Activated CD8-positive, alpha-beta T cell treated with anti-CD3 and anti-CD28 coated beads, Interleukin-2, amount 10 ng/mL, durations not matched to agents 7 days and 5 days (primary cell): ENCODE measurements around the gene RAB4A. TPM values are rescaled to one million over a fixed set of nuclear protein-coding genes. Genes with fewer than 3 reads are reported as not detected.
A peak's percentile ranks its signal among the peaks of the same experiment; 100 is the strongest.

Source experiments
- ATAC-seq: fragments of 150-1000 bp; cut with Tn5 transposase; one replicate; pipeline ENCODE4 v1.10.0; 2021; ENCODE audit warnings: moderate library complexity
- CTCF ChIA-PET: fragments of 350-600 bp; sonication (Branson Sonifier 250); formaldehyde crosslinking; loops from one replicate; lab custom pipeline; 2021; ENCODE audit warnings: antibody characterized with exemption; lab: Charles Lee
- POLR2A ChIA-PET: fragments of 350-600 bp; sonication (Branson Sonifier 250); formaldehyde crosslinking; loops from one replicate; lab custom pipeline; 2021; ENCODE audit warnings: antibody characterized with exemption; lab: Charles Lee
- DNase-seq: peaks from one replicate; pipeline ENCODE4 v3.0.0-alpha.2; 2020
- H3K27ac Mint-ChIP-seq: one replicate; pipeline ENCODE4 v1.8.0; 2021; ENCODE audit warnings: mild to moderate bottlenecking, mixed read lengths
- H3K27me3 Mint-ChIP-seq: one replicate; pipeline ENCODE4 v1.8.0; 2021; ENCODE audit warnings: low read depth, mixed read lengths
- H3K36me3 Mint-ChIP-seq: one replicate; pipeline ENCODE4 v1.8.0; 2021; ENCODE audit warnings: low read depth, mixed read lengths
- H3K4me1 Mint-ChIP-seq: one replicate; pipeline ENCODE4 v1.8.0; 2021; ENCODE audit warnings: low read depth, mixed read lengths
- H3K4me3 Mint-ChIP-seq: one replicate; pipeline ENCODE4 v1.8.0; 2021; ENCODE audit warnings: mild to moderate bottlenecking, mixed read lengths
- H3K9me3 Mint-ChIP-seq: one replicate; pipeline ENCODE4 v1.8.0; 2022; ENCODE audit warnings: mixed read lengths; ENCODE audit not compliant: insufficient read depth
- total RNA-seq, 2 experiments: library from RNA; stranded (reverse); gene quantifications; one replicate each; pipeline ENCODE4 v1.2.3, GENCODE V29; 2021

RAB4A gene, protein sequence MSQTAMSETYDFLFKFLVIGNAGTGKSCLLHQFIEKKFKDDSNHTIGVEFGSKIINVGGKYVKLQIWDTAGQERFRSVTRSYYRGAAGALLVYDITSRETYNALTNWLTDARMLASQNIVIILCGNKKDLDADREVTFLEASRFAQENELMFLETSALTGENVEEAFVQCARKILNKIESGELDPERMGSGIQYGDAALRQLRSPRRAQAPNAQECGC
- 10 to 100 TPM; 40.4 to 41.7 TPM for total RNA-seq

GRCh38 chr1:229270547-229271447 lies at the start of gene RAB4A:
Gene RAB4A (plus strand): TSS chr1:229271111. CDS start chr1:229271340, 229 bp downstream.
- Mint-ChIP-seq H3K4me3 (peak within 1 kb of the TSS; percentile 84), H3K9me3 (no peaks in the 10 kb centered on the region), H3K27ac (peak within 1 kb of the TSS; percentile 86), H3K36me3 (peaks cover 21% of the 10 kb centered on the region), H3K27me3 (no peaks in the 10 kb centered on the region), H3K4me1 (peaks cover 29% of the 10 kb centered on the region)
- ChIA-PET CTCF (interaction anchor here (1.0 to 1.3 kb wide), 2 partner anchors 16 to 211 kb away, joined by 3 to 4 read pairs; no protein-coding TSS in a partner anchor), POLR2A (interaction anchor here (1.0 to 1.1 kb wide), 2 partner anchors 15 to 38 kb away, joined by 3 to 4 read pairs; no protein-coding TSS in a partner anchor)
- peak; percentile 80 for DNase-seq
- ATAC-seq = peak; percentile 90

DNA sequence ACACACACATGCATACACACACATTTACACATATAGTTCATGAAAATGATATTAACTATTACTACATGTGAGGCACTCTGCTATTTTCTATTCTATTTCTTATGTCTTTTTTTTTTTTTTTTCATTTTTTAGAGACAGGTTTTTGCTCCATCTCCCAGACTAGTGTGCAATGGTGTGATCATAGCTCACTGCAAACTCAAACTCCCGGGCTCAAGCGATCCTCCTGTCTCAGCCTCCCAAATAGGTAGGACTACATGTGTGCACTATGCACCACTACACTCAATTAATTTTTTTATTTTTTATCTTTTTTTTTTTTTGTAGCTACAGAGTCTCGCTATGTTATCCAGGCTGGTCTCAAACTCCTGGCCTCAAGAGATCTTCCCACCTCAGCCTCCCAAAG lies 48.8 kb upstream of the RAB4A start:
- ChIA-PET POLR2A (no interaction called here), CTCF (no interaction called here)
- DNase-seq (no peak), ATAC-seq (no peak)
- peaks cover 2% of the 10 kb centered on the region for H3K27me3 Mint-ChIP-seq
- no peak overlapping the region for H3K27ac Mint-ChIP-seq
- H3K36me3 Mint-ChIP-seq = no peaks in the 10 kb centered on the region
- H3K4me3 Mint-ChIP-seq = no peak overlapping the region
- H3K9me3 Mint-ChIP-seq = no peaks in the 10 kb centered on the region
- no peaks in the 10 kb centered on the region for H3K4me1 Mint-ChIP-seq

GRCh38 chr1:229223498-229223897 lies 47.4 kb upstream of the RAB4A start:
- Mint-ChIP-seq H3K9me3 (no peaks in the 10 kb centered on the region), H3K4me1 (peaks cover 6% of the 10 kb centered on the region), H3K27me3 (peaks cover 2% of the 10 kb centered on the region), H3K4me3 (no peak overlapping the region), H3K36me3 (no peaks in the 10 kb centered on the region), H3K27ac (no peak overlapping the region)
- ChIA-PET POLR2A (no interaction called here), CTCF (interaction anchor here (0.9 to 1.4 kb wide), 3 partner anchors 488 to 560 kb away, joined by 3 read pairs; partner anchors contain the start of gene RHOU)
- ATAC-seq = no peak
- no peak for DNase-seq

DNA sequence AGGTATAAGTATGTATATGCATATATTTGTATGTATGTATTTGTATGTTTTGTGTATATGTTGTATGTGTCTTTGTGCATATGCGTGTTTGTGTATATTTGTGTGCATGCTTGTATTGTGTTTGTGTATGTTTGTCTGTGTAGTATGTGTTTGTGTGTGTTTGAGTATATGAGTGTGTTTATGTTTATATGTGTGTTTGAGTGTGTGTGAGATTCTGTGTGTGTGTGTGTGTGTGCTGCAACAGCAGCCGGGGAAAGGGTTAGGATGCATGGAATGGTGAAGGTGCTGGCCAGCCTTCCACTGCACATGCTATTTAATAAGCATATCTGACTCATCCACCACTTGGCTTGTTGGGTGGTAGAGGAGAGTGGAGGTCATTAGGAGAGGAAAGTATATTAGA lies 46.6 kb upstream of the RAB4A start:
- H3K9me3 Mint-ChIP-seq = no peaks in the 10 kb centered on the region
- ChIA-PET CTCF (interaction anchor here (1.0 to 1.4 kb wide), 2 partner anchors 533 to 561 kb away, joined by 3 read pairs; no protein-coding TSS in a partner anchor), POLR2A (no interaction called here)
- peaks cover 3% of the 10 kb centered on the region for H3K27me3 Mint-ChIP-seq
- ATAC-seq (no peak), DNase-seq (no peak)
- H3K36me3 Mint-ChIP-seq = no peaks in the 10 kb centered on the region
- H3K27ac Mint-ChIP-seq = no peak overlapping the region
- H3K4me3 Mint-ChIP-seq = no peak overlapping the region
- peaks cover 6% of the 10 kb centered on the region for H3K4me1 Mint-ChIP-seq

- peaks cover 7% of the 10 kb centered on the region for H3K27me3 Mint-ChIP-seq
- H3K9me3 Mint-ChIP-seq = no peaks in the 10 kb centered on the region
- ATAC-seq (no peak), DNase-seq (no peak)
- no peaks in the 10 kb centered on the region for H3K36me3 Mint-ChIP-seq
- no peak overlapping the region for H3K4me3 Mint-ChIP-seq
- H3K27ac Mint-ChIP-seq = no peak overlapping the region
- ChIA-PET POLR2A (no interaction called here), CTCF (interaction anchor here (1.1 to 7.1 kb wide), 2 partner anchors 31 to 561 kb away, joined by 3 to 81 read pairs; no protein-coding TSS in a partner anchor)
- peaks cover 10% of the 10 kb centered on the region for H3K4me1 Mint-ChIP-seq
Observed at GRCh38 chr1:229225331-229225782, 45.6 kb upstream of the RAB4A start.

GRCh38 chr1:229226796-229227195 lies 44.1 kb upstream of the RAB4A start:
- Mint-ChIP-seq H3K27me3 (peaks cover 10% of the 10 kb centered on the region), H3K9me3 (no peaks in the 10 kb centered on the region), H3K4me1 (peaks cover 10% of the 10 kb centered on the region), H3K4me3 (no peak overlapping the region), H3K27ac (no peak overlapping the region), H3K36me3 (no peaks in the 10 kb centered on the region)
- ChIA-PET POLR2A (no interaction called here), CTCF (interaction anchor here (0.7 to 7.1 kb wide), 56 partner anchors 8 to 726 kb away, joined by 3 to 81 read pairs (median 4); partner anchors contain the start of gene RHOU)
- no peak for DNase-seq
- no peak for ATAC-seq

DNA sequence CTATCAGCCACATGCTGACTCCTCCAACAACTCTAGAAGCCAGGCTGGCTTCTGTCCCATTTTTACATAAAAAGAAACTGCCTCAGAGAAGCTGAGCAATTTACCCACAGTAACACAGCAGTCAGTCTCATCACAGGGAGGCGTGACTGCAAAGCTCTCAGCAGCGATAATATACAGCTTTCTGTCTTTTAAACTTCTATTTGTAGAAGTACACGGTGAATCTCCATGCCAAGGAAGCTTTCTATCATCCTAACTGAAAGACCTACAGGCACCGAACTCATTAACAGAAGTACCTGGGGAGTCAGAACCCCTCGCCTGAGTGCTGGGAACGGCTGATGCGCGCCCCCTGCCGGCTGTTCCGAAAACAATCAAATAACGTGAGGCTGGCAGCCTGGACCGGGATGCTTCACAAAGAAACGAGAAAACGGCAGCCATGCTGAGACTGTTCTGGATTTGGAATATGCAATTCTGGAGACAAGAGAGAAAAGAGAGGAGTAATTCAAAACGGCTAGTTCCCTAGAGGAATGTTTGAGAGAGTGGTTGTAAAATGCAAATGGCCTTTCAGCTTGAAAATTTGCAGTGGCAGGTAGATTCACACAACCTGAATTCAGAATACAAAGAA lies 43.5 kb upstream of the RAB4A start:
- Mint-ChIP-seq H3K9me3 (no peaks in the 10 kb centered on the region), H3K36me3 (no peaks in the 10 kb centered on the region), H3K4me1 (peaks cover 10% of the 10 kb centered on the region), H3K27me3 (peaks cover 10% of the 10 kb centered on the region), H3K4me3 (no peak overlapping the region), H3K27ac (no peak overlapping the region)
- ChIA-PET POLR2A (interaction anchor here (1.2 kb wide), 1 partner anchor 88 kb away, joined by 3 read pairs; no protein-coding TSS in a partner anchor), CTCF (interaction anchor here (0.7 to 7.1 kb wide), 69 partner anchors 9 to 726 kb away, joined by 3 to 81 read pairs (median 4); partner anchors contain the start of gene RHOU)
- DNase-seq = peak; percentile 86
- ATAC-seq = peak; percentile 80

DNA sequence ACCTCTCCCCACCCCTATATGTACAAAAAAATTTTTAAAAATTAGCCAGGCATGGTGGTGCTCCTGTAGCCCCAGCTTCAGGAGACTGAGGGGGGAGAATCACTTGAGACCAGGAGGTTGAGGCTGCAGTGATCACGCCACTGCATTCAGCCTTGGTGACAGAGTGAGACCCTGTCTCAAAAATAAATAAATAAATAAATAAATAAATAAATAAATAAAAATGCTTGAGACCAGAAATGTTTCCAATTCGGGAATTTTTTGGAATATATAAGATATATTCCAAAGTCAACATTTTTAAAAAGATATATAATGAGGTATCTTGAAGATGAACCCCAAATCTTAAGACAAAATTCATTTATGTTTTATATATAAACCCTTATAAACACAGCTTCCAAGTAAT lies 42.4 kb upstream of the RAB4A start:
- DNase-seq (no peak), ATAC-seq (no peak)
- Mint-ChIP-seq H3K36me3 (no peaks in the 10 kb centered on the region), H3K4me3 (no peak overlapping the region), H3K27me3 (peaks cover 10% of the 10 kb centered on the region), H3K9me3 (no peaks in the 10 kb centered on the region), H3K4me1 (peaks cover 10% of the 10 kb centered on the region), H3K27ac (no peak overlapping the region)
- POLR2A ChIA-PET = no interaction called here
- CTCF ChIA-PET = interaction anchor here (0.8 to 7.1 kb wide), 35 partner anchors 8 to 562 kb away, joined by 3 to 81 read pairs (median 5); partner anchors contain the start of gene RHOU

DNA sequence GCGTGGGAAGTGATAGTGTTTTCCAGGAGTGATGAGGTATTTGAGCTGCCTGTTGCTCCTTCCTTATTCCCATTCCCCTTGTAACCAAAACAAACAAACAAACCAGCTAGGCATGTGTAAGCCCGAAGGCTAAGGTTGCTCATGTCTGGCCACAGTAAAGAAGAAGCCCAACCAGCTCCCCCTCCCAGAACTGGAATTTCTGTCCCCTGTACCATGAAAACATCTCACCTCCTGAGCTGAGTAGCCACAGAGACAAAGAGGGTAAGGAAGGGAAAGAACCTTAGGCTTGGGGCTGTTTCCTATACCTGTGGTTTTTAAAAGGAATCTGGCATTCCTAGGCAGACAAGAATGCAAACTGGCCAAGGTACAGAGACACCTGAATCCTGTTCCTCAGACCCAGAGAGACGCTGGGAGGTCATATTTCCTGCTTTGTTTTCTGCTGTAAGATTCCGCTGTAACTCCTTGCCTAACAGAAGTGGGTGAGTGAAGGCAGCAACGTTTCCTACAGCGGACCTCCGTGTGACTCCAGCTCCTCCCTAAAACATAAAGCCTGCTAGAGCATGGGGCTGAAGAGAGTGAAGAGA lies 41.7 kb upstream of the RAB4A start:
- Mint-ChIP-seq H3K27me3 (peaks cover 10% of the 10 kb centered on the region), H3K9me3 (no peaks in the 10 kb centered on the region), H3K4me1 (peaks cover 10% of the 10 kb centered on the region), H3K36me3 (no peaks in the 10 kb centered on the region), H3K27ac (no peak overlapping the region), H3K4me3 (no peak overlapping the region)
- POLR2A ChIA-PET = interaction anchor here (0.5 kb wide), 1 partner anchor 24 kb away, joined by 3 read pairs; no protein-coding TSS in a partner anchor
- ATAC-seq (no peak), DNase-seq (no peak)
- CTCF ChIA-PET = interaction anchor here (0.5 to 7.1 kb wide), 11 partner anchors 8 to 562 kb away, joined by 3 to 81 read pairs (median 6); partner anchors contain the start of gene RHOU

DNA sequence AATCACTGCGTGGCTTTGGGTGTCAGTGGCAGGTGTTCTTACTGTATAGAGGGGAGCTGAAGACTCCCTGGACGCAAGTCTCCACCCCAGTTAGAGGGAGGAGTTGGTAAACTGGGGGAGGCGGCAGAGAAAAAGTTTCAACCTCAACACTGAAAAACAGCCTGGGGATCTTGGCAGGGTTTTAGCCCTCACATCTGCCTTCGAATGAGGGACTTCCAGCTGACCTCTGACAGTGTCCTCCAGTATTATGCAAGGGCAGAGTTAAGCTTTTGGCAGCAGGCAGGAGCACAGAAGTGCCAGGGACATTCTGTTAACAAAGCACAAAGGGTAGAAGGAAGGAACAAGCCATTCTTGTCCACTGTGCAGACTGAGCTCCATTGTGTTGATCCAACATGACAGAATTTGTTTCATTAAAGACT lies 41.2 kb upstream of the RAB4A start:
- POLR2A ChIA-PET = no interaction called here
- H3K36me3 Mint-ChIP-seq = no peaks in the 10 kb centered on the region
- H3K4me3 Mint-ChIP-seq = no peak overlapping the region

More for the DNA sequence above, 41.2 kb upstream of the RAB4A start:
- CTCF ChIA-PET = interaction anchor here (1.0 to 7.1 kb wide), 9 partner anchors 17 to 563 kb away, joined by 3 to 81 read pairs (median 5); partner anchors contain the start of gene RHOU
- Mint-ChIP-seq H3K27ac (no peak overlapping the region), H3K9me3 (no peaks in the 10 kb centered on the region), H3K27me3 (peaks cover 12% of the 10 kb centered on the region), H3K4me1 (peaks cover 10% of the 10 kb centered on the region)
- ATAC-seq = peak; percentile 19
- no peak for DNase-seq
